HCT116 (cell line): Measurements from ENCODE around the gene PRIMA1. TPM values are rescaled to one million over a fixed set of nuclear protein-coding genes. Genes with fewer than 3 reads are reported as not detected.

Source experiments
- ATAC-seq: fragments of 200-7000 bp; cut with Tn5 transposase; 2 replicates; pipeline ENCODE4 v1.9.1; 2020; ENCODE audit warnings: mild to moderate bottlenecking, moderate library complexity
- BruUV-seq: library from RNA; stranded (reverse); fragments of 400-500 nt; replicated peaks from 2 replicates; lab custom pipeline; 2021; lab: Mats Ljungman, UMichigan
- CTCF ChIA-PET: fragments of 300-600 bp; sonication (Branson Sonifier 250); formaldehyde crosslinking; loops from one replicate; lab custom pipeline; 2021; ENCODE audit warnings: antibody characterized with exemption; lab: Charles Lee
- POLR2A ChIA-PET: fragments of 300-600, 350-600 bp; sonication (Branson Sonifier 250); formaldehyde crosslinking; loops from one replicate; lab custom pipeline; 2021; ENCODE audit warnings: antibody characterized with exemption; lab: Charles Lee
- RAD21 ChIA-PET, 2 experiments: fragments of 300-600 bp; sonication (Branson Sonifier 250); formaldehyde crosslinking; loops; one replicate each; lab custom pipeline; 2023; ENCODE audit warnings: low total read pairs in 2 of 2; ENCODE audit not compliant: uncharacterized antibody in 2 of 2, unreplicated experiment in 2 of 2, low non-redundant PET in 1 of 2; lab: Charles Lee
- DNase-seq: peaks from one replicate; pipeline ENCODE4 v3.0.0-alpha.2; 2010; ENCODE audit warnings: low read depth, low spot score
- H2AFZ ChIP-seq: fragments of 200-600 bp; shearing (Covaris generic), sonication (generic); 2 replicates; pipeline ENCODE4 v1.6.1; 2017; ENCODE audit warnings: low read depth, mixed run types, mixed read lengths, antibody characterized with exemption, low read length; ENCODE audit not compliant: poor library complexity, severe bottlenecking
- H3K27ac ChIP-seq: 2 replicates; pipeline ENCODE4 v1.5.1; 2012; ENCODE audit warnings: low read depth, low read length
- H3K27me3 ChIP-seq: fragments of 200-600 bp; sonication (generic); 2 replicates; pipeline ENCODE4 v1.6.1; 2016; ENCODE audit warnings: mixed run types, low read length, mixed read lengths; ENCODE audit not compliant: insufficient read depth
- H3K36me3 ChIP-seq, 2 experiments: fragments of 200-500 bp in 1 of 2; fragments of 200-600 bp in 1 of 2; sonication (Bioruptor generic) in 1 of 2; sonication (generic) in 1 of 2; 2 replicates each; pipeline versions ENCODE4 v1.5.1 to v1.6.1; 2014 to 2016; ENCODE audit warnings: low read length in 2 of 2, inconsistent platforms in 1 of 2, mixed read lengths in 1 of 2, mixed run types in 1 of 2; ENCODE audit not compliant: insufficient read depth in 2 of 2, control insufficient read depth in 1 of 2
- H3K4me1 ChIP-seq, 2 experiments: fragments of 200-600 bp in 1 of 2; sonication (generic) in 1 of 2; 2 replicates each; pipeline versions ENCODE4 v1.5.1 to v1.6.1; 2012 to 2017; ENCODE audit warnings: low read length in 2 of 2, inconsistent platforms in 1 of 2, mild to moderate bottlenecking in 1 of 2, mixed read lengths in 1 of 2, mixed run types in 1 of 2, moderate library complexity in 1 of 2; ENCODE audit not compliant: insufficient read depth in 2 of 2, control insufficient read depth in 1 of 2
- H3K4me2 ChIP-seq: fragments of 200-600 bp; sonication (generic); 2 replicates; pipeline ENCODE4 v1.6.1; 2017; ENCODE audit warnings: mixed run types, low read length, mixed read lengths
- H3K4me3 ChIP-seq, 2 experiments: fragments of 200-600 bp in 1 of 2; sonication (generic) in 1 of 2; replicated peaks in 1 of 2; 2 replicates each; pipeline ENCODE4 v1.5.1; 2011 to 2016; ENCODE audit warnings: low read length in 2 of 2, control low read depth in 1 of 2, low read depth in 1 of 2, mild to moderate bottlenecking in 1 of 2, mixed read lengths in 1 of 2, mixed run types in 1 of 2
- H3K79me2 ChIP-seq: fragments of 200-600 bp; sonication (generic); 2 replicates; pipeline ENCODE4 v1.6.1; 2017; ENCODE audit warnings: mild to moderate bottlenecking, mixed run types, low read length, moderate library complexity, mixed read lengths; ENCODE audit not compliant: insufficient read depth
- H3K9ac ChIP-seq: fragments of 200-600 bp; sonication (generic); 2 replicates; pipeline ENCODE4 v1.6.1; 2016; ENCODE audit warnings: low read length, mixed read lengths
- H3K9me2 ChIP-seq: fragments of 200-600 bp; sonication (generic), shearing (Covaris generic); 2 replicates; pipeline ENCODE4 v1.6.1; 2017; ENCODE audit warnings: mixed run types, mild to moderate bottlenecking, moderate library complexity; ENCODE audit not compliant: insufficient read depth
- H3K9me3 ChIP-seq, 2 experiments: fragments of 200-500 bp in 1 of 2; fragments of 200-600 bp in 1 of 2; sonication (Bioruptor generic) in 1 of 2; sonication (generic) in 1 of 2; 2 replicates each; pipeline ENCODE4 v1.6.1; 2014 to 2017; ENCODE audit warnings: low read length in 2 of 2, mixed read lengths in 2 of 2, inconsistent platforms in 1 of 2, low read depth in 1 of 2, mild to moderate bottlenecking in 1 of 2, mixed run types in 1 of 2, moderate library complexity in 1 of 2; ENCODE audit not compliant: control insufficient read depth in 1 of 2, insufficient read depth in 1 of 2
- H4K20me1 ChIP-seq: fragments of 200-600 bp; sonication (generic), shearing (Covaris generic); 2 replicates; pipeline ENCODE4 v1.6.1; 2017; ENCODE audit warnings: mixed run types, mild to moderate bottlenecking, moderate library complexity; ENCODE audit not compliant: insufficient read depth
- CEBPB ChIP-seq: IDR thresholded peaks from 2 replicates; pipeline ENCODE4 v1.6.1; 2012; ENCODE audit warnings: low read depth
- CTCF ChIP-seq, 3 experiments: fragments of 200-600 bp in 1 of 3; sonication (generic) in 1 of 3; IDR thresholded peaks in 2 of 3; conservative IDR thresholded peaks in 1 of 3; 2 replicates each; pipeline ENCODE4 v1.5.1; 2012 to 2017; ENCODE audit warnings: low read depth in 2 of 3, low read length in 2 of 3, antibody characterized with exemption in 1 of 3, borderline replicate concordance in 1 of 3, control low read depth in 1 of 3, mild to moderate bottlenecking in 1 of 3, mixed read lengths in 1 of 3, mixed run types in 1 of 3, moderate library complexity in 1 of 3; ENCODE audit not compliant: insufficient read depth in 1 of 3
- EZH2phosphoT487 ChIP-seq: fragments of 200-600 bp; IDR thresholded peaks from 2 replicates; pipeline ENCODE4 v1.6.1; 2018; ENCODE audit warnings: antibody characterized with exemption, borderline replicate concordance
- POLR2A ChIP-seq: IDR thresholded peaks from 2 replicates; pipeline ENCODE4 v1.7.0; 2011; ENCODE audit warnings: borderline replicate concordance; ENCODE audit not compliant: insufficient read depth, insufficient read length; ENCODE audit errors: extremely low read depth
- SIN3A ChIP-seq: IDR thresholded peaks from 2 replicates; pipeline ENCODE4 v1.6.1; 2012; ENCODE audit warnings: low read depth
- TCF7L2 ChIP-seq: IDR thresholded peaks from 2 replicates; pipeline ENCODE4 v1.7.0; 2011; ENCODE audit warnings: borderline replicate concordance, inconsistent platforms; ENCODE audit not compliant: insufficient read depth, insufficient read length; ENCODE audit errors: extremely low read depth
- intact Hi-C: fragments of 100-400 bp; cut with micrococcal nuclease; formaldehyde crosslinking; loops from 2 replicates; pipeline ENCODE4 v1.10.0; 2022
- total RNA-seq: library from RNA; stranded (reverse); gene quantifications from one replicate; pipeline ENCODE4 v1.2.1, GENCODE V29; 2021; ENCODE audit not compliant: unreplicated experiment
- TF ChIP-seq, protein P1 (sequence below): IDR thresholded peaks from 2 replicates; pipeline ENCODE4 v1.6.1; 2012

Gene PRIMA1
- total RNA-seq, 1 experiment from 2014 or later, result 1.5 TPM

- RAD21 ChIA-PET, result no interaction called here
- peaks cover 0 to 20% of the 10 kb centered on the region in 2 experiments; a peak in 1 of 4 replicates for H3K4me1 ChIP-seq
- TF ChIP-seq TCF7L2, result no peak
- TF ChIP-seq CEBPB, result no peak
- TF ChIP-seq, protein P1, sequence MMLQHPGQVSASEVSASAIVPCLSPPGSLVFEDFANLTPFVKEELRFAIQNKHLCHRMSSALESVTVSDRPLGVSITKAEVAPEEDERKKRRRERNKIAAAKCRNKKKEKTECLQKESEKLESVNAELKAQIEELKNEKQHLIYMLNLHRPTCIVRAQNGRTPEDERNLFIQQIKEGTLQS, result no peak
- no peak for TF ChIP-seq SIN3A
- H4K20me1 ChIP-seq, result no peaks in the 10 kb centered on the region
- H3K9ac ChIP-seq, result no peak overlapping the region
- POLR2A ChIA-PET, result no interaction called here
- no peak overlapping the region for H3K4me3 ChIP-seq
- no peak for DNase-seq
- no peaks in the 10 kb centered on the region for H3K79me2 ChIP-seq
- H3K36me3 ChIP-seq, result no peaks in the 10 kb centered on the region
- H3K9me2 ChIP-seq, result no peaks in the 10 kb centered on the region
- intact Hi-C loops, result no loop called here
- no TSS peak for BruUV-seq
- CTCF ChIA-PET, result no interaction called here
- no peak for ATAC-seq
- H3K27ac ChIP-seq, result no peak overlapping the region
- no peak overlapping the region for H3K4me2 ChIP-seq
- no peaks in the 10 kb centered on the region for H3K27me3 ChIP-seq
- H2AFZ ChIP-seq, result no peak overlapping the region
- H3K9me3 ChIP-seq, result no peaks in the 10 kb centered on the region
Observed at GRCh38 chr14:93737634-93738033, 50.7 kb downstream of the PRIMA1 start.

DNA sequence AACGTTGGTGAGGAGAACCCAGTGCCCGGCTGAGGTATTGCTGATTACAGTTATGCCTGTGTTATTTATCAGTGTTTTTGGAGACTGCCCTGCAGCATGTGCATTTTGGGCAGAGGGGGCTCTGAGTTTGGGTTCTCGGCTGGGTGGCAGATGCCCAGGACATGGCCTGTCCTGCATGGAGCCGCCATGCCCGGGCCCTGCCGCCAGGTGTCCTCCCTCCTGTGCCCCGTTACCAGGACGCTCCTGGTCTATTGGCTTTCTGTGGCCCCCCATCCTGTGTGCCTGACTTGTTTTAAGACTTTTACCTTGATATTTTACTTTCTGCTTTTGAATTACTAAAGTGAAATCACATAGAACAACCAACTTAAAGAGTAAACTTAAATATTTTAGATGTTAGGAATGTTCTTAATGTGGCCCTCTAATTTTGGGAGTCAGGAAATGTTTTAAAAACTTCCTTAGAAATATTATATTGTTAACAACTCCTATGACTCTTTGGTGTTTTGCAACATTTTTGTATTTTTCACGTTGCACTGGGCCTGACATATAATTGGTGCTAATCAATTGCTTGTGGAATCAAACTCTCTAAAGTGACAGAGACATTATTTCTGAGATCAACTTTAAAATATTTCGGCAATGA is 51.8 kb downstream of the PRIMA1 start:
- BruUV-seq, result no TSS peak
- Histone ChIP-seq H3K9me3 (no peaks in the 10 kb centered on the region), H3K27me3 (no peaks in the 10 kb centered on the region), H3K9me2 (no peaks in the 10 kb centered on the region), H3K36me3 (no peaks in the 10 kb centered on the region), H3K27ac (no peak overlapping the region), H3K4me2 (no peak overlapping the region), H3K4me1 (peaks cover 0 to 20% of the 10 kb centered on the region in 2 experiments; a peak in 1 of 4 replicates), H3K4me3 (no peak overlapping the region), H2AFZ (no peak overlapping the region), H3K9ac (no peak overlapping the region), H3K79me2 (no peaks in the 10 kb centered on the region), H4K20me1 (no peaks in the 10 kb centered on the region)
- ChIA-PET POLR2A (no interaction called here), RAD21 (no interaction called here), CTCF (no interaction called here)
- TF ChIP-seq EZH2phosphoT487 (no peak), CTCF (IDR thresholded peaks at IDR 0.05 in 2 of 3, conservative IDR thresholded peaks at IDR 0.05 in 1 of 3; ENCODE audit: borderline replicate concordance in 1 of 3, insufficient read depth in 1 of 3, low read depth in 2 of 3, low read length in 2 of 3) (peak in 2 of 3 experiments; percentile 46 to 47; a peak in 5 of 6 replicates), POLR2A (no peak)
- DNase-seq, result no peak
- intact Hi-C loops, result loop anchor here (1.0 kb wide), 1 partner anchor 170 kb away; no protein-coding TSS in a partner anchor
- ATAC-seq, result peak; percentile 63
